Activated CD4-positive, alpha-beta memory T cell treated with anti-CD3 and anti-CD28 coated beads, Interleukin-2, amount 10 ng/mL, durations not matched to agents 7 days and 5 days (primary cell): ENCODE data around the gene CRMP1. TPM values are rescaled to one million over a fixed set of nuclear protein-coding genes. Genes with fewer than 3 reads are reported as not detected.

Source experiments
- CTCF ChIA-PET: fragments of 350-600 bp; sonication (Branson Sonifier 250); formaldehyde crosslinking; loops from one replicate; lab custom pipeline; 2021; ENCODE audit warnings: antibody characterized with exemption, inconsistent platforms; lab: Charles Lee
- POLR2A ChIA-PET: fragments of 350-600 bp; sonication (Branson Sonifier 250); formaldehyde crosslinking; loops from one replicate; lab custom pipeline; 2021; ENCODE audit warnings: antibody characterized with exemption; lab: Charles Lee
- DNase-seq: peaks from one replicate; pipeline ENCODE4 v3.0.0-alpha.2; 2020
- H3K27ac Mint-ChIP-seq: one replicate; pipeline ENCODE4 v1.8.0; 2021; ENCODE audit warnings: mild to moderate bottlenecking, mixed read lengths
- H3K27me3 Mint-ChIP-seq: one replicate; pipeline ENCODE4 v1.8.0; 2021; ENCODE audit warnings: mixed read lengths
- H3K36me3 Mint-ChIP-seq: one replicate; pipeline ENCODE4 v1.8.0; 2021; ENCODE audit warnings: low read depth, mixed read lengths
- H3K4me1 Mint-ChIP-seq: one replicate; pipeline ENCODE4 v1.8.0; 2021; ENCODE audit warnings: mixed read lengths
- H3K4me3 Mint-ChIP-seq: one replicate; pipeline ENCODE4 v1.8.0; 2021; ENCODE audit warnings: mild to moderate bottlenecking, mixed read lengths
- H3K9me3 Mint-ChIP-seq: one replicate; pipeline ENCODE4 v1.8.0; 2021; ENCODE audit warnings: mixed read lengths
- total RNA-seq, 2 experiments: library from RNA; stranded (reverse); gene quantifications; one replicate each; pipeline ENCODE4 v1.2.3, GENCODE V29; 2021

Gene CRMP1
- total RNA-seq, 2 experiments from 2014 or later: 0.30 to 0.35 TPM

- Mint-ChIP-seq H3K4me1 (no peaks in the 10 kb centered on the region), H3K27me3 (no peaks in the 10 kb centered on the region), H3K36me3 (no peaks in the 10 kb centered on the region), H3K27ac (no peak overlapping the region), H3K4me3 (no peak overlapping the region), H3K9me3 (no peaks in the 10 kb centered on the region)
- DNase-seq: no peak
- POLR2A ChIA-PET: no interaction called here
- CTCF ChIA-PET: no interaction called here
Measured at GRCh38 chr4:5798462-5798861, 94.4 kb downstream of the CRMP1 start.

GRCh38 chr4:5797866-5798265 is 95.0 kb downstream of the CRMP1 start:
- no peaks in the 10 kb centered on the region for H3K36me3 Mint-ChIP-seq
- POLR2A ChIA-PET: no interaction called here

GRCh38 chr4:5796976-5797375 is 95.9 kb downstream of the CRMP1 start:
- H3K4me3 Mint-ChIP-seq: no peak overlapping the region
- DNase-seq: no peak
- no peaks in the 10 kb centered on the region for H3K4me1 Mint-ChIP-seq
- H3K9me3 Mint-ChIP-seq: no peaks in the 10 kb centered on the region
- POLR2A ChIA-PET: no interaction called here
- no peaks in the 10 kb centered on the region for H3K36me3 Mint-ChIP-seq
- H3K27me3 Mint-ChIP-seq: no peaks in the 10 kb centered on the region
- no peak overlapping the region for H3K27ac Mint-ChIP-seq
- CTCF ChIA-PET: no interaction called here

More at GRCh38 chr4:5797866-5798265, 95.0 kb downstream of the CRMP1 start:
- DNase-seq: no peak
- H3K9me3 Mint-ChIP-seq: no peaks in the 10 kb centered on the region
- CTCF ChIA-PET: interaction anchor here (0.5 kb wide), 1 partner anchor 1113 kb away, joined by 3 read pairs; no protein-coding TSS in a partner anchor
- H3K27me3 Mint-ChIP-seq: no peaks in the 10 kb centered on the region
- no peaks in the 10 kb centered on the region for H3K4me1 Mint-ChIP-seq
- no peak overlapping the region for H3K27ac Mint-ChIP-seq
- H3K4me3 Mint-ChIP-seq: no peak overlapping the region

- no peak overlapping the region for H3K4me3 Mint-ChIP-seq
- no peaks in the 10 kb centered on the region for H3K36me3 Mint-ChIP-seq
- ChIA-PET POLR2A (no interaction called here), CTCF (no interaction called here)
- no peaks in the 10 kb centered on the region for H3K27me3 Mint-ChIP-seq
- DNase-seq: no peak
- H3K9me3 Mint-ChIP-seq: no peaks in the 10 kb centered on the region
- no peak overlapping the region for H3K27ac Mint-ChIP-seq
- no peaks in the 10 kb centered on the region for H3K4me1 Mint-ChIP-seq
Measured at GRCh38 chr4:5795580-5795979, 97.3 kb downstream of the CRMP1 start.

GRCh38 chr4:5793514-5793913 is 99.4 kb downstream of the CRMP1 start:
- Mint-ChIP-seq H3K4me3 (no peak overlapping the region), H3K9me3 (no peaks in the 10 kb centered on the region), H3K36me3 (no peaks in the 10 kb centered on the region), H3K27me3 (no peaks in the 10 kb centered on the region), H3K4me1 (no peaks in the 10 kb centered on the region), H3K27ac (no peak overlapping the region)
- DNase-seq: no peak
- CTCF ChIA-PET: no interaction called here
- POLR2A ChIA-PET: no interaction called here

GRCh38 chr4:5791654-5792053 is 101.2 kb downstream of the CRMP1 start:
- H3K36me3 Mint-ChIP-seq: no peaks in the 10 kb centered on the region
- no peaks in the 10 kb centered on the region for H3K9me3 Mint-ChIP-seq
- no peaks in the 10 kb centered on the region for H3K27me3 Mint-ChIP-seq
- no peak overlapping the region for H3K4me3 Mint-ChIP-seq
- DNase-seq: no peak
- ChIA-PET POLR2A (no interaction called here), CTCF (no interaction called here)
- H3K27ac Mint-ChIP-seq: no peak overlapping the region
- H3K4me1 Mint-ChIP-seq: no peaks in the 10 kb centered on the region

GRCh38 chr4:5790546-5790857 is 102.4 kb downstream of the CRMP1 start:
- POLR2A ChIA-PET: no interaction called here
- H3K4me3 Mint-ChIP-seq: no peak overlapping the region
- CTCF ChIA-PET: interaction anchor here (0.5 kb wide), 1 partner anchor 145 kb away, joined by 3 read pairs; no protein-coding TSS in a partner anchor

GRCh38 chr4:5789141-5789540 is 103.7 kb downstream of the CRMP1 start:
- H3K27me3 Mint-ChIP-seq: no peaks in the 10 kb centered on the region
- H3K4me1 Mint-ChIP-seq: no peaks in the 10 kb centered on the region
- ChIA-PET CTCF (no interaction called here), POLR2A (no interaction called here)
- no peaks in the 10 kb centered on the region for H3K9me3 Mint-ChIP-seq
- DNase-seq: no peak
- no peaks in the 10 kb centered on the region for H3K36me3 Mint-ChIP-seq
- H3K4me3 Mint-ChIP-seq: no peak overlapping the region
- no peak overlapping the region for H3K27ac Mint-ChIP-seq

More at GRCh38 chr4:5790546-5790857, 102.4 kb downstream of the CRMP1 start:
- Mint-ChIP-seq H3K27me3 (no peaks in the 10 kb centered on the region), H3K27ac (no peak overlapping the region), H3K9me3 (no peaks in the 10 kb centered on the region), H3K4me1 (no peaks in the 10 kb centered on the region), H3K36me3 (no peaks in the 10 kb centered on the region)
- no peak for DNase-seq

GRCh38 chr4:5788144-5788543 is 104.7 kb downstream of the CRMP1 start:
- H3K9me3 Mint-ChIP-seq: no peaks in the 10 kb centered on the region

GRCh38 chr4:5787311-5787710 is 105.6 kb downstream of the CRMP1 start:
- Mint-ChIP-seq H3K9me3 (no peaks in the 10 kb centered on the region), H3K27me3 (no peaks in the 10 kb centered on the region), H3K4me1 (no peaks in the 10 kb centered on the region), H3K36me3 (no peaks in the 10 kb centered on the region), H3K27ac (no peak overlapping the region), H3K4me3 (no peak overlapping the region)
- no peak for DNase-seq
- ChIA-PET POLR2A (no interaction called here), CTCF (no interaction called here)

More at GRCh38 chr4:5788144-5788543, 104.7 kb downstream of the CRMP1 start:
- Mint-ChIP-seq H3K27me3 (no peaks in the 10 kb centered on the region), H3K4me1 (no peaks in the 10 kb centered on the region), H3K4me3 (no peak overlapping the region), H3K27ac (no peak overlapping the region), H3K36me3 (no peaks in the 10 kb centered on the region)
- CTCF ChIA-PET: no interaction called here
- DNase-seq: no peak
- POLR2A ChIA-PET: no interaction called here

GRCh38 chr4:5785806-5786680 is 106.8 kb downstream of the CRMP1 start:
- no peaks in the 10 kb centered on the region for H3K9me3 Mint-ChIP-seq
- H3K27me3 Mint-ChIP-seq: no peaks in the 10 kb centered on the region
- H3K27ac Mint-ChIP-seq: no peak overlapping the region
- H3K4me1 Mint-ChIP-seq: no peaks in the 10 kb centered on the region
- CTCF ChIA-PET: no interaction called here
- H3K36me3 Mint-ChIP-seq: no peaks in the 10 kb centered on the region
- H3K4me3 Mint-ChIP-seq: no peak overlapping the region
- POLR2A ChIA-PET: no interaction called here
- DNase-seq: peak; percentile 1

GRCh38 chr4:5784960-5785611 is 107.8 kb downstream of the CRMP1 start:
- peak; percentile 5 for DNase-seq
- ChIA-PET POLR2A (no interaction called here), CTCF (no interaction called here)
- H3K9me3 Mint-ChIP-seq: no peaks in the 10 kb centered on the region
- no peak overlapping the region for H3K27ac Mint-ChIP-seq
- H3K4me1 Mint-ChIP-seq: no peaks in the 10 kb centered on the region
- no peaks in the 10 kb centered on the region for H3K27me3 Mint-ChIP-seq
- no peak overlapping the region for H3K4me3 Mint-ChIP-seq
- no peaks in the 10 kb centered on the region for H3K36me3 Mint-ChIP-seq

- Mint-ChIP-seq H3K27me3 (no peaks in the 10 kb centered on the region), H3K4me1 (no peaks in the 10 kb centered on the region), H3K9me3 (no peaks in the 10 kb centered on the region), H3K27ac (no peak overlapping the region), H3K36me3 (no peaks in the 10 kb centered on the region), H3K4me3 (no peak overlapping the region)
- DNase-seq: no peak
- ChIA-PET CTCF (no interaction called here), POLR2A (no interaction called here)
Measured at GRCh38 chr4:5784021-5784420, 108.9 kb downstream of the CRMP1 start.
